GM12865 (cell line): ENCODE data around the gene ACVRL1.

Experiments used
- DNase-seq: peaks from one replicate; pipeline ENCODE4 v3.0.0; 2010; ENCODE audit warnings: low read depth
- H3K4me3 ChIP-seq: 2 replicates; pipeline ENCODE4 v1.5.1; 2011; ENCODE audit warnings: mild to moderate bottlenecking, low read depth, low read length, control low read depth
- TF ChIP-seq, protein P1 (sequence below): IDR thresholded peaks from 2 replicates; pipeline ENCODE4 v1.5.1; 2011; ENCODE audit warnings: low read length, control low read depth, low read depth, inconsistent platforms; ENCODE audit not compliant: insufficient read depth; ENCODE audit errors: missing control alignments

Gene ACVRL1

DNA sequence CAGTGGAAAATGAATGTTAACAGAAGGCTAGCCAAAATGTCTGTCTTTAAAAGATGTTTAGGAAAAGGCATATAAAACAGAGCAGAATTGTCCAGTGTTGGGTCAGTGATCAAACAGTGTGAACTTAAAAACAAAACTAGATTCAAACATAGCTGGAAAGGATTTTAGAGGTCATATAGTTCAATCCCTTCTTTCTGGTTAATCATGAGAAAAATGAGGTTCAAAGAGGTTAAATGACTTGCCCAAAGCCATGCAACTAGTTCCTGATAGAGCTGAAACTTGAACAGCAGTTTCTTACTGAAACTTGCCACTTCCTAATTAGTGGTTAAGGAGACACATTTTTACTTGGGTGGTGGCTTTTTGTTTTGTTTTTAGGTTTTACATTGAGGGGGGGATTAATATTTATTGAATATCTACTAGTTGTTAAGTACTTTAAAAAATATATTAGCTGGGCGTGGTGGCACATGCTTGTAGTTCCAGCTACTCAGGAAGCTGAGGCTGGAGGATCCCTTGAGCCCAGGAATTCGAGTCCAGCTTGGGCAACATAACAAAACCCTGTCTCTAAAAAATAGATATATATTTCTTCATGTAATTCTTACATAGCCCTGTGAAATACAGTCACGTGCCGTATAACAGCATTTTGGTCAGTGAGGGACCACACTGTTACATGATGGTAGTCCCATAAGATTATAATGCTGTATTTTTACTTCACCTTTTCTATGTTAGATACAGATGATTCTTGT, 64.5 kb downstream of the ACVRL1 start:
- TF ChIP-seq, protein P1, sequence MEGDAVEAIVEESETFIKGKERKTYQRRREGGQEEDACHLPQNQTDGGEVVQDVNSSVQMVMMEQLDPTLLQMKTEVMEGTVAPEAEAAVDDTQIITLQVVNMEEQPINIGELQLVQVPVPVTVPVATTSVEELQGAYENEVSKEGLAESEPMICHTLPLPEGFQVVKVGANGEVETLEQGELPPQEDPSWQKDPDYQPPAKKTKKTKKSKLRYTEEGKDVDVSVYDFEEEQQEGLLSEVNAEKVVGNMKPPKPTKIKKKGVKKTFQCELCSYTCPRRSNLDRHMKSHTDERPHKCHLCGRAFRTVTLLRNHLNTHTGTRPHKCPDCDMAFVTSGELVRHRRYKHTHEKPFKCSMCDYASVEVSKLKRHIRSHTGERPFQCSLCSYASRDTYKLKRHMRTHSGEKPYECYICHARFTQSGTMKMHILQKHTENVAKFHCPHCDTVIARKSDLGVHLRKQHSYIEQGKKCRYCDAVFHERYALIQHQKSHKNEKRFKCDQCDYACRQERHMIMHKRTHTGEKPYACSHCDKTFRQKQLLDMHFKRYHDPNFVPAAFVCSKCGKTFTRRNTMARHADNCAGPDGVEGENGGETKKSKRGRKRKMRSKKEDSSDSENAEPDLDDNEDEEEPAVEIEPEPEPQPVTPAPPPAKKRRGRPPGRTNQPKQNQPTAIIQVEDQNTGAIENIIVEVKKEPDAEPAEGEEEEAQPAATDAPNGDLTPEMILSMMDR: no peak
- peak; percentile 59 for DNase-seq

DNA sequence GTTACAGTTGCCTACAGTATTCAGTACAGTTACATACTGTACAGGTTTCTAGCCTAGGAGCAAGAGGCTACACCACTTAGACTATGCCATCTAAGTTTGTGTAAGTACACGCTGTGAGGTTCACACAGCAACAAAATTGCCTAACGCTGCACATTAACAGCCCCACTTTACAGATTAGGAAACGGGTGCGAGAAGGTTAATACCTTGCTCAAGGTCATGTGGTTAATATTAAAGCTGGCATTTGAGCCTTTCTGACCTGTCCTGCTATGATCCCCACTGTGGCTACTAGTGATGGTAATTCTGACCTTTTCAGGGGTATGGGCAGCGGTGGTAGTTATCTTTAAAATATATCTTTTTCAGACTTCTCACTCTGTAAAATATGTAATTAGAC, 65.1 kb downstream of the ACVRL1 start:
- TF ChIP-seq, protein P1: no peak
- H3K4me3 ChIP-seq: no peak overlapping the region
- DNase-seq: no peak

More for the DNA sequence above, 64.5 kb downstream of the ACVRL1 start:
- H3K4me3 ChIP-seq: no peak overlapping the region

DNA sequence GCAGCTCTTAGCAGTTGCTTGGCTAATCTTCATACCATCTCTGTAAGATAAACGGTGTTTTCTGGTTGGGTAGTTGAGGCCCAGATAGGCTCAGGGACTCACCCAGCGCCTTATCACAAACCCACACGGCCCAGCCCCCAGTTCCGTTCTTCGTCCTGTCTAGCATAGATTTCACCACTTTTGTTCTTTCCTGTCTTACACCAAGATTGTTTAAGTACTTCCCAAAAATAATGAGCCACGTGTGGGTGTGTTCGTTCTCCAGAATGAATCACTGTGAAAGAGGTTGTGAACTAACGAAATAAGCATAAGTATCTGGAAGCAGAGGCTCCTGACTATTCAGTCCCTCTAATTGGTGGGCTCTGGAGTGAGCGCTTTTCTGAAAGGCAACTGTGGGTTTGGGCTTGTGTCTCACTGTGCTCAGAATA, 65.6 kb downstream of the ACVRL1 start:
- TF ChIP-seq, protein P1: no peak
- no peak overlapping the region for H3K4me3 ChIP-seq
- no peak for DNase-seq
